Measurements from ENCODE around the gene EFNA2. TPM values are rescaled to one million over a fixed set of nuclear protein-coding genes. Genes with fewer than 3 reads are reported as not detected.

Gene EFNA2
- total RNA-seq, 1 donor from 2014 or later = 3.8 TPM

DNA sequence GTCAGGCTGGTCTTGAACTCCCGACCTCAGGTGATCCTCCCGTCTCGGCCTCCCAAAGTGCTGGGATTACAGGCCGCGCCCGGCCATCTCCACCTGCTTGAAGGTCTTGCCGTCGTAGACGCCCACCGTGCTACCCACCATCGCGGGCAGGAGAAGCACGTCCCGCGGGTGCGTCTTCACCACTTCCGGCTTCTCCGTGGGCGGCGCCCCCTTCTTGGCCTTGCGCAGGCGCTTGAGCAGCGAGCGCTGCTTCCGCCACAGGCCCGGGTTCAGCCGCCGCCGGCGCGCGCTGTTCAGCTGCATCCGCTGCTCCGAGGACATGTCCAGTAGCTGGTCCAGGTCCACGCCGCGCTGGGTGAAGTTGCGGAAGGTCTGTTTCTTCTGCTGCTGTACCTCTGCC, 21.6 kb downstream of the EFNA2 start:
- H3K27ac Mint-ChIP-seq (ENCODE audit: unreplicated experiment) = no peak overlapping the region
- H3K36me3 Mint-ChIP-seq (ENCODE audit: unreplicated experiment) = no peaks in the 10 kb centered on the region
- no peak overlapping the region for H3K4me3 Mint-ChIP-seq (ENCODE audit: unreplicated experiment)
- no peaks in the 10 kb centered on the region for H3K4me1 Mint-ChIP-seq (ENCODE audit: unreplicated experiment)
- TF ChIP-seq, protein P1, sequence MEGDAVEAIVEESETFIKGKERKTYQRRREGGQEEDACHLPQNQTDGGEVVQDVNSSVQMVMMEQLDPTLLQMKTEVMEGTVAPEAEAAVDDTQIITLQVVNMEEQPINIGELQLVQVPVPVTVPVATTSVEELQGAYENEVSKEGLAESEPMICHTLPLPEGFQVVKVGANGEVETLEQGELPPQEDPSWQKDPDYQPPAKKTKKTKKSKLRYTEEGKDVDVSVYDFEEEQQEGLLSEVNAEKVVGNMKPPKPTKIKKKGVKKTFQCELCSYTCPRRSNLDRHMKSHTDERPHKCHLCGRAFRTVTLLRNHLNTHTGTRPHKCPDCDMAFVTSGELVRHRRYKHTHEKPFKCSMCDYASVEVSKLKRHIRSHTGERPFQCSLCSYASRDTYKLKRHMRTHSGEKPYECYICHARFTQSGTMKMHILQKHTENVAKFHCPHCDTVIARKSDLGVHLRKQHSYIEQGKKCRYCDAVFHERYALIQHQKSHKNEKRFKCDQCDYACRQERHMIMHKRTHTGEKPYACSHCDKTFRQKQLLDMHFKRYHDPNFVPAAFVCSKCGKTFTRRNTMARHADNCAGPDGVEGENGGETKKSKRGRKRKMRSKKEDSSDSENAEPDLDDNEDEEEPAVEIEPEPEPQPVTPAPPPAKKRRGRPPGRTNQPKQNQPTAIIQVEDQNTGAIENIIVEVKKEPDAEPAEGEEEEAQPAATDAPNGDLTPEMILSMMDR (IDR thresholded peaks at IDR 0.05) = no peak
- H3K9me3 Mint-ChIP-seq (ENCODE audit: unreplicated experiment) = no peaks in the 10 kb centered on the region
- H3K27me3 Mint-ChIP-seq (ENCODE audit: unreplicated experiment) = peaks cover 4% of the 10 kb centered on the region
- DNase-seq (ENCODE audit: extremely low spot score, unreplicated experiment) = no peak

DNA sequence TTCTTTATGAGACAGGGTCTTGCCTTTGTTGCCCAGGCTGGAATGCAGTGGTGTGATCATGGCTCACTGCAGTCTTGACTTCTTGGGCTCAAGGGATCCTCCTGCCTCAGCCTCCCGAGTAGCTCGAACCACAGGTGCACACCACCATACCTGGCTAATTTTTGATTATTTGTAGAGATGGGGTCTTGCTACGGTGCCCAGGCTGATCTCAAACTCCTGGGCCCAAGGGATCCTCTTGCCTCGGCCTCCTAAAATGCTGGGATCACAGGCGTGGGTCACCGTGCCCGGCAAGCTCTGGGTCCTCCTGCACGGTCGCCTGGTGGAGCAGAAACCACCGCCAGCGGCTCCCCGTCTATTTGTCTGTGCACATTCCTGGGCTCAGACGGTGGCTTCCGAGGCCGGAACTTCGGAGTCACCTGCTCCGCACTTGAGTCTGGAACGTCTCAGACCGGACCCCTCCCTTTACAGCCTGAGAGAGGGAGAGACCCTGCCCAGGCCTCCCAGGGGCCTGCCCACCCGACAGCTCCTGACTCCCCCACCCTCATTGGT, 22.2 kb downstream of the EFNA2 start:
- Mint-ChIP-seq H3K27ac (ENCODE audit: unreplicated experiment) (no peak overlapping the region), H3K4me1 (ENCODE audit: unreplicated experiment) (no peaks in the 10 kb centered on the region), H3K36me3 (ENCODE audit: unreplicated experiment) (no peaks in the 10 kb centered on the region), H3K27me3 (ENCODE audit: unreplicated experiment) (peaks cover 4% of the 10 kb centered on the region), H3K4me3 (ENCODE audit: unreplicated experiment) (no peak overlapping the region), H3K9me3 (ENCODE audit: unreplicated experiment) (no peaks in the 10 kb centered on the region)
- DNase-seq (ENCODE audit: extremely low spot score, unreplicated experiment) = no peak
- TF ChIP-seq, protein P1 (IDR thresholded peaks at IDR 0.05) = no peak

DNA sequence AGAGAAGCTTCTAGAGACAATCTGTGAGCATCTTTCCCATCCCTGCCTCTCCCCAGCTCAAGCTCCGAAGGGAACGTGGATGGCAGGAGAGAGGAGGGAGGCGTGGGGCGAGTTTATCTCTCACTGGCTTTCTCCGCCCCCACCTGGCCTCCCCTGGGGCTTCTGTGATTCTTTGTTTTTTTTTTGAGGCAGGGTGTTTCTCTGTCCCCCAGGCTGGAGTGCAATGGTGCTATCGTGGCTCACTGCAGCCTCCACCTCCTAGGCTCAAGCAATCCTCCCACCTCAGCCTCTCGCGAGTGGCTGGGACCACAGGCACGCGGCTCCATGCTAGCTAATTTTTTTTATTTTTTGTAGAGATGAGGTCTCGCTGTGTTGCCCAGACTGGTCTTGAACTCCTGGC, 23.0 kb downstream of the EFNA2 start:
- Mint-ChIP-seq H3K4me1 (ENCODE audit: unreplicated experiment) (peaks cover 4% of the 10 kb centered on the region), H3K27ac (ENCODE audit: unreplicated experiment) (no peak overlapping the region), H3K9me3 (ENCODE audit: unreplicated experiment) (no peaks in the 10 kb centered on the region), H3K36me3 (ENCODE audit: unreplicated experiment) (no peaks in the 10 kb centered on the region), H3K4me3 (ENCODE audit: unreplicated experiment) (no peak overlapping the region), H3K27me3 (ENCODE audit: unreplicated experiment) (no peaks in the 10 kb centered on the region)
- no peak for DNase-seq (ENCODE audit: extremely low spot score, unreplicated experiment)
- TF ChIP-seq, protein P1 (IDR thresholded peaks at IDR 0.05) = no peak

DNA sequence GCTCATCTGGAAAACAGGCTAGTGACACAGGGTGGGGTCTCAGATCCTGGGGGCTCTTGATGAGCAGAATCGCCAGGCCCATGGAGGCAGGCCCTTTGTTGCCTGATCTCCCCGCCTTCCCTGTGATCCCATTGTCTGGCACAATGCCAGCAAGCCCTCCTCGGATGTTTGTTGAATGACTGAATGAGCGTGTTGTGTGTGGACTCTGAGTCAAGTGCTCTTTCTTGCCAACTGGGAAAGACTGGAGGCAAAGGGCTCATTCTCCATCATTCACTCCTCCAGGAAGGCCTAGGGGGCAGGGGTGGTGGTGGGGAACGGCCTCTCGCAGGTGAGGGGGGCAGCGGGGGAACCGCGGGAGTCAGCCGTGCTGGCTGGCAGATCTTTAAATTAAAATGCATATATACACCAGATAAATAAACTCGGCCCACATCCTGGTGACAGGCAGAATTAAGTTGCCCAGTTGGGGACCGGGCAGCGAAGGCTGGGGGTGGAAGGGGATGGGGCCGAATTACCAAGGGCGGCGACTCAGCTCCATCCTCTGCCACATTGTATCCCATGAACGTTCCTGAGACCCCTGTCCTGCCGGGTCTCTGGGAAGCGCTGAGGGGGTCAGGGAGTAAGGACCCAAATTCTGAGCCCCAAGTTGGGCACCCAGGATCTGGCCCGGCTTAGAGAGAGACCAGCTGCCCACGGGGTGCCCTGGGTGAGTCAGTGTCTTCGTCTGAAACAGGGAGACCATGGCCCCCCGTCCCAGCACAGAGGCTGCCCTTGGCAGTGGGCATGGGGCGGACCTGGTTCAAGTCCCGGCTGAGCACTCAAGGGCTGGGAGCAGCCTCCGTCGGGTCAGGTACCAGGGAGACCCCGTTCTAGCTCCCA, 24.5 kb downstream of the EFNA2 start:
- Mint-ChIP-seq H3K9me3 (ENCODE audit: unreplicated experiment) (no peaks in the 10 kb centered on the region), H3K27ac (ENCODE audit: unreplicated experiment) (no peak overlapping the region), H3K27me3 (ENCODE audit: unreplicated experiment) (no peaks in the 10 kb centered on the region), H3K4me3 (ENCODE audit: unreplicated experiment) (no peak overlapping the region), H3K4me1 (ENCODE audit: unreplicated experiment) (peaks cover 7% of the 10 kb centered on the region), H3K36me3 (ENCODE audit: unreplicated experiment) (no peaks in the 10 kb centered on the region)
- DNase-seq (ENCODE audit: extremely low spot score, unreplicated experiment) = no peak
- TF ChIP-seq, protein P1 (IDR thresholded peaks at IDR 0.05) = no peak

DNA sequence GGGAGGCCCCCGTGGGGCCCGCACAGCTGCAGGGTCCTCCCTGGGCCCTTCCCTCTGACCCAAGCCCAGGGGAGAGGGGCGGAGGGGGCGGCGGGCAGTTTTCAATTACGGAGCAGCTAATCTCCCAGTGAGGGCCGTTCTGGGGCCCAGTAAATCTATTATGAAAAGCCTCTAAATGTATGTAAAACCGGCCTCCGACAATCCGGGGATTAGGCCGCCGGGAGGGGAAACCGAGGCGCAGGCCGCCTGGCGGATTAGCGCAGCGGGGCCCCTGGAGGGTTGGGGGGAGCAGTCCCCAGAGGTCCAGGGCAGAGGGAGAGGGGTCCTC, 25.1 kb downstream of the EFNA2 start:
- H3K9me3 Mint-ChIP-seq (ENCODE audit: unreplicated experiment) = no peaks in the 10 kb centered on the region
- TF ChIP-seq, protein P1 (IDR thresholded peaks at IDR 0.05) = no peak
- no peak overlapping the region for H3K27ac Mint-ChIP-seq (ENCODE audit: unreplicated experiment)
- no peaks in the 10 kb centered on the region for H3K27me3 Mint-ChIP-seq (ENCODE audit: unreplicated experiment)
- H3K4me1 Mint-ChIP-seq (ENCODE audit: unreplicated experiment) = peaks cover 7% of the 10 kb centered on the region
- DNase-seq (ENCODE audit: extremely low spot score, unreplicated experiment) = no peak
- H3K36me3 Mint-ChIP-seq (ENCODE audit: unreplicated experiment) = no peaks in the 10 kb centered on the region
- no peak overlapping the region for H3K4me3 Mint-ChIP-seq (ENCODE audit: unreplicated experiment)

Measured in osteocyte (in vitro differentiated cells).